ENCODE data around the gene BPIFB6.
"Not testable (repeated sequence)": the region's sequence is repeated elsewhere in the genome, so short reads cannot be mapped to it uniquely, and the experiment has no call there.

Gene BPIFB6

GRCh38 chr20:33030569-33030968 lies 879 bp upstream of the BPIFB6 start:
- no peak for DNase-seq

- no peak for DNase-seq
These were observed 1.1 kb downstream of the BPIFB6 start for GRCh38 chr20:33032555-33032954.

DNA sequence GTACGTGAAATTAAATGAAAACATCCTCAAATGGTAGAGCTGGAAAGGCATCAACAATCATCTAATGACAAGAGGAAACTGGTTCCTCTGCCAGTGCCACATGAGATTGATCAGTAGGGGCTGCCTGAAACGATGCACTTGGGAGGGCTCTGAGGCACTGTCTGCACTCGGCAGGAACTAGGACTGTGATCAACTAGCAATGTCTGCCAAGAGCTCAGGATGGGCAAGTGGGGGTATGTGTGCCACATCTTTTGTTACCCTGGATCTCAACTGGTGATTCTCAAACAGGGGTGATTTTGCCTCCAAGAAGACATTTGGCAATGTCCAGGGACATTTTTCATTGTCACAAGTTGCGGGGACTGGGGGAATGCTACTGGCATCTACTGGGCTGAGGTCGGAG lies 1.9 kb downstream of the BPIFB6 start:
- DNase-seq: no peak

DNA sequence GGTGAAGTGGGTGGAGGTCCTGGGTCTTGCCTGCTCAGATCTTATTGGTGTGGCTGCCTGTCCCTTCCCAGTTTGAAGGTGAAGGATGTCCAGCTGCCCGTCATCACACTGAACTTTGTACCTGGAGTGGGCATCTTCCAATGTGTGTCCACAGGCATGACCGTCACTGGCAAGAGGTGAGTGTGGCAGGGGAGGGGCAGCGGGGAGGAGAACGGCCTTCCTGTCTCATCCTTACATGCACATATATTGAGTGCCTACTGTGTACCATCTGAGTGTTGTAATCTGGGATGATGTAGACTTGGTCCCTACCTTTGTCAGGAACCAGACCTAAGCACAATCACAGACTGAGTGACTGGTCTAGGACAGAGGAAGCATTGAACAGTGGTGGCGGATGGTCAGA lies 2.7 kb downstream of the BPIFB6 start:
- no peak for DNase-seq

- DNase-seq: no peak
These were observed 3.5 kb downstream of the BPIFB6 start for GRCh38 chr20:33034901-33035492.

GRCh38 chr20:33037456-33037855 lies 6.0 kb downstream of the BPIFB6 start:
- DNase-seq: no peak

DNA sequence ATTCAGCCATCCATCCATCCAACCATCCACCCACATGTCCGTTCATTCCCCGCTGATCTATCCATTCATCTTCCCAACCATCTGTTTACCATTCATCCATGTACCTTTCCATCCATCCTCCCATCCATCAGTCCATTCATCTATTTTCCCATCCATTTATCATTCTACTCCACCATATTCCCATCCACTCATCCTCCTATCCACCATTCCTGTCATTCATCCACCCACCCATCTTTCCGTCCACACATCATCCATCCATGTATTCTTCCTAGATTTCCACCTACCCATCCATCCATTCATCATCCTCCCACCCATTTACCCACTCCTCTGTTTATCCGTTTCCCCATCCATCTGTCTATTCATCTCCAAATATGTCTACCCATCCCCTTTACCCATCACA lies 6.8 kb downstream of the BPIFB6 start:
- no peak for DNase-seq

- no peak for DNase-seq
These were observed 11.0 kb downstream of the BPIFB6 start for GRCh38 chr20:33042430-33042829.

- DNase-seq: no peak
These were observed 11.7 kb downstream of the BPIFB6 start for GRCh38 chr20:33042983-33043730.

- DNase-seq: no peak
These were observed 12.3 kb downstream of the BPIFB6 start for GRCh38 chr20:33043731-33044181.

GRCh38 chr20:33045129-33045721 lies 13.8 kb downstream of the BPIFB6 start:
- not testable (repeated sequence) for DNase-seq

GRCh38 chr20:33046412-33046811 lies 15.0 kb downstream of the BPIFB6 start:
- no peak for DNase-seq

- DNase-seq: no peak
These were observed 19.9 kb downstream of the BPIFB6 start for GRCh38 chr20:33051333-33051732.

DNA sequence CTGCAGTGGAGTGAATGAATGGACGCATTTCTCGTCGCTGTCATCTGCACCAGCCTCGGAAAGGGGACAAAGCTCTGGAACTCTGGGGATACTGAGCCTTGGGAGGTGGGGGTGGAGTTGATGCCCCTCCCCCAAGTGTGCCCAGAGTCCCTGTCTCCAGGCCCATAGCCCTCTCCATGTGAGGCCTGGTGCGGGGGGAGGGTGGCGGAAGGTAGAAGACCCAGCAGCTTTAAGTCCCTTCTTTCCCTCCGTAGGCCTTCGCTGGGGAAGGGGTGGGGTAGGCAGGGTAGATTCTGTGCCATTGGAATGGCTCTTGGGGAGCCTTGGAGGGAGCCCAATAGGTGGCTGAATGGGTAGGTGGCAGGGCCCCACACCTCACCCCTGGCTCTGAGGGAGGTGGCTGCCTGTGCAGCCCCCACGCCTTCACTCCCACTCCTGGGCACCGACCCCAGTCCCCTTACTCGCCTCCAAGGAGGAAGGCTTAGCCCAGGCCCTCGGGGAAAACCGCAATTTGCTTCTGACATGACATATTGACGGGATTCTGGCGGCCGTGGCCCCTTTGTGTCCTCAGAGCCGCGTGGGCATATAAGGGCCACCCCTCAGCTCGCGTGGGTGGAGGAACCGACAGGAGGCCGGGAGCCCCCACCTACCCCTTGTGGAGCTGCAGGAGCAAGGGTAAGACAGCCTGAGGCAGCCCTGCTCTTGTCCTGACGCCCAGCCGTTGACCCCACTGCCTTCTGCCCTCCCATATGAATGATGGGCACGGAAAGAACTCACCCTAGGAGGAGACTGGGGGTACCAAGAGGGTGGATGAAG lies 22.1 kb downstream of the BPIFB6 start, which contains the start of gene BPIFB3:
BPIFB3 (plus strand) TSS at position 613 of the 816 bp plus-strand sequence. CDS start 1,533 bp downstream, outside the sequence.
- no peak for DNase-seq

GRCh38 chr20:33054381-33054780 lies 22.9 kb downstream of the BPIFB6 start:
- DNase-seq: no peak

DNA sequence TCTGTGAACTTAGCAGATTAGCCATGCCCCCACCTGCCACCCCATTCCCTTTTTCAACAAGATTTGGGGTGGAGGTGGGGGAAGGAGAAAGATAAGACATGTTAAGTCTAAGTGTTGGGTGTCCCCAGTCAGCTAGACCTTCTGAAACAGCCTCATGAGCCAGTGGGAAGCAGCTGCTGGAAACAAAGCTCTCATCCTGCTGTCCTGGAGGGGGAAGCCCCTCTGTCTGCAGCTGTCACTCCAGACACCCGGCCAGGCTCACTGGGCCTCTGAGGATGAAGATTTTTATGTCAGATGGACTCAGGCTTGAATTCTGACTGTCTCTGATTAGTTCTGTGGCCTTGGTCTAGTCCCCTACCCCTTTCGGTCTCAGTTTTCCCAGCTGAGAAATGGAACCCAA lies 23.3 kb downstream of the BPIFB6 start:
- no peak for DNase-seq

- DNase-seq: no peak
These were observed 27.7 kb downstream of the BPIFB6 start for GRCh38 chr20:33059136-33059535.

GRCh38 chr20:33059741-33060390 lies 28.4 kb downstream of the BPIFB6 start:
- no peak for DNase-seq

DNA sequence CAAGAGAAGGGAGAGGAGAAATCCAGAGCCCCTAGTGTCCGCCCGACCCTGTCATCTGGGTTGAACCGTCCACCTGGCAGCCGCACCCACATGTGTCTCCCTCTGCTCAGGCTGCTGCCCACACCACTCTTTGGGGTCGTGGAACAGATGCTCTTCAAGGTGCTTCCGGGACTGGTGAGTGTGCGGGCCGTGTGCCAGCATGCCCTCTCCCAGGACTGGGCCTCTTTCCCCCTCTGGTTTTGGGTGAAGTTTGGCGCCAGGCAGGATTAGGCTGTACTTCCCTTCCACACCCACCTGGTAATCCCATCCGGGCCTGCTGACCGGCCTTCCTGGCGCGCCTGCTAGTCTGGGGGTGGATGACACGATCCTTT lies 30.2 kb downstream of the BPIFB6 start:
- DNase-seq: no peak

- no peak for DNase-seq
These were observed 30.8 kb downstream of the BPIFB6 start for GRCh38 chr20:33062105-33062824.

DNA sequence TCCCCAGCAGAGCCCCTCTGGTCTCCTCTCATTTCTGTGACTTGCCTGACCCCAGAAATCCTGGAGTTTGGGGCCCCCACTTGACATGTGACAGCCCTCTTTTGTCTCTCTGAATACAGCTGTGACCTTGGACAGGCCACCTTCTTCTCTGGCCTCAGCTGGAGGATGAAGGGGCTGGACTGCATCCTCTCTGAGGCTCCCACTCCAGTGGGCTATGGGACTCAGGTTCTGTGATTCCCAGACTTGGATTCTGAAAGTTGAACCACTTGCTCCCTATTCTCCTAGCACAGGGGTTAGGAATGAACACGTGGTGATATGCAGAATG lies 31.3 kb downstream of the BPIFB6 start:
- DNase-seq: no peak

DNA sequence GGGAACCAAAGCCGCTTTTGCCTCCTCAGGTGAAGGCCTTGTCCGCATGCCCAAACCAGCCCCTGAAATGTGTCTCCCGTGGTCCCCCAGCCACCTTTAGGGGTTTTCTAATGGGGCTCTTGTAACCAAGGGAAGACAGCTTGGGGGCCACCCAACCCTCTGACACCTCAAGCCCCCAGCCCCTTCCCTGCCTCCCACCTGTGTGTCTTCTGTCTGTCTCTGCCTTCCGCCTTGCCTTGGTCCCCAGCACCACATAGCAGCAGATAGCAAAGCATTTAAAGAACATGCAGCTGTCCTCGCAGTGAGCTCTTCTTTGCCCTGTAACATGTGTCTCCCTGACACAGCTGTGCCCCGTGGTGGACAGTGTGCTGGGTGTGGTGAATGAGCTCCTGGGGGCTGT lies 31.8 kb downstream of the BPIFB6 start:
- no peak for DNase-seq

Data from activated CD4-positive, alpha-beta T cell treated with anti-CD3 and anti-CD28 coated beads for 48 hours (primary cell).